ENCODE results near the gene CD96.

DNA sequence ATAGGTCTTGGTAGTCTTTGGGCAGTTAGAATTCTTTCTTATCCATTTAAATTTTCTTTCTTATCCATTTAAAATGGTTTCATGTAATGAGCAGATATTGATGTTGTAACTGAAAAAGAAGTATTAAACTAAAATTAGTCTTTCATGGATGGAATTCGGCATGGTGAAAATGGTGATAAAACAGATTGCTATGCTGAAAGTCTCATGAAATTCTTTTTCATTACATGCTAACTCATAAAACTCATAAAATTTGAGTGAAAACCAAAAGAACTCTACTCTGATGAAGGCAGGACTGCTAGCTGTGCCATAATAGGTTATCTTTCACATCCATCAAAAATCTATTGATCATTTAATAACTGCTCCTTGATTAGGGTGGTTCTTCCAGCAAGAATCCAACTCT, 3.9 kb upstream of the CD96 start:
- TF ChIP-seq, protein P1, sequence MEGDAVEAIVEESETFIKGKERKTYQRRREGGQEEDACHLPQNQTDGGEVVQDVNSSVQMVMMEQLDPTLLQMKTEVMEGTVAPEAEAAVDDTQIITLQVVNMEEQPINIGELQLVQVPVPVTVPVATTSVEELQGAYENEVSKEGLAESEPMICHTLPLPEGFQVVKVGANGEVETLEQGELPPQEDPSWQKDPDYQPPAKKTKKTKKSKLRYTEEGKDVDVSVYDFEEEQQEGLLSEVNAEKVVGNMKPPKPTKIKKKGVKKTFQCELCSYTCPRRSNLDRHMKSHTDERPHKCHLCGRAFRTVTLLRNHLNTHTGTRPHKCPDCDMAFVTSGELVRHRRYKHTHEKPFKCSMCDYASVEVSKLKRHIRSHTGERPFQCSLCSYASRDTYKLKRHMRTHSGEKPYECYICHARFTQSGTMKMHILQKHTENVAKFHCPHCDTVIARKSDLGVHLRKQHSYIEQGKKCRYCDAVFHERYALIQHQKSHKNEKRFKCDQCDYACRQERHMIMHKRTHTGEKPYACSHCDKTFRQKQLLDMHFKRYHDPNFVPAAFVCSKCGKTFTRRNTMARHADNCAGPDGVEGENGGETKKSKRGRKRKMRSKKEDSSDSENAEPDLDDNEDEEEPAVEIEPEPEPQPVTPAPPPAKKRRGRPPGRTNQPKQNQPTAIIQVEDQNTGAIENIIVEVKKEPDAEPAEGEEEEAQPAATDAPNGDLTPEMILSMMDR (IDR thresholded peaks at IDR 0.05): no peak
- TF ChIP-seq POLR2A (IDR thresholded peaks at IDR 0.05) (no peak), EP300 (IDR thresholded peaks at IDR 0.05) (no peak)

All from tibial nerve (tissue), 4 donors.